Loucy (cell line): Measurements from ENCODE around the gene PDGFC.

ENCODE experiments used
- CTCF ChIP-seq: fragments of 200-600 bp; sonication (generic); conservative IDR thresholded peaks from 2 replicates; pipeline ENCODE4 v1.5.1; 2014; ENCODE audit warnings: mild to moderate bottlenecking, antibody characterized with exemption, low read length
- EZH2phosphoT487 ChIP-seq: fragments of 200-600 bp; IDR thresholded peaks from 2 replicates; pipeline ENCODE4 v1.6.1; 2018; ENCODE audit warnings: antibody characterized with exemption, mild to moderate bottlenecking, moderate library complexity, borderline replicate concordance

GRCh38 chr4:156754832-156755570 lies 216.6 kb downstream of the PDGFC start:
- TF ChIP-seq CTCF = no peak
- no peak for TF ChIP-seq EZH2phosphoT487
